Ovary (tissue), 9 donors: ENCODE results near the gene CSF1R. TPM values are rescaled to one million over a fixed set of nuclear protein-coding genes. Genes with fewer than 3 reads are reported as not detected.

Experiments
- DNase-seq, 5 donors: peaks; one replicate each; pipeline ENCODE4 v3.0.0-alpha.2; 2019 to 2020
- H3K27ac ChIP-seq, 2 donors: fragments of 200-600 bp; one replicate each; pipeline versions ENCODE4 v1.5.1 to v1.8.0; 2019 to 2022
- H3K27me3 ChIP-seq: fragments of 200-600 bp; one replicate; pipeline ENCODE4 v1.8.0; 2022
- H3K36me3 ChIP-seq: fragments of 200-600 bp; sonication (generic); one replicate; pipeline ENCODE4 v1.5.1; 2019
- H3K4me1 ChIP-seq: one replicate; pipeline ENCODE4 v1.8.1; 2013; ENCODE audit warnings: mild to moderate bottlenecking, moderate library complexity; ENCODE audit not compliant: insufficient read depth
- H3K4me3 ChIP-seq: fragments of 200-600 bp; sonication (generic); one replicate; pipeline ENCODE4 v1.5.1; 2017
- H3K9me3 ChIP-seq, 2 donors: fragments of 200-600 bp in 1 of 2; sonication (generic) in 1 of 2; one replicate each; pipeline versions ENCODE4 v1.5.1 to v1.8.1; 2013 to 2019; ENCODE audit warnings: mild to moderate bottlenecking in 1 of 2, moderate library complexity in 1 of 2
- CTCF ChIP-seq, 3 donors: fragments of 450-650 bp in 2 of 3; fragments of 200-600 bp in 1 of 3; IDR thresholded peaks; one replicate each; pipeline versions ENCODE4 v1.5.1 to v1.8.0; 2016 to 2022; ENCODE audit warnings: antibody characterized with exemption in 3 of 3, mild to moderate bottlenecking in 1 of 3
- EP300 ChIP-seq: sonication (generic); formaldehyde crosslinking; IDR thresholded peaks from one replicate; pipeline ENCODE4 v1.6.1; 2017; ENCODE audit warnings: antibody characterized with exemption
- POLR2A ChIP-seq: fragments of 450-650 bp; IDR thresholded peaks from one replicate; pipeline ENCODE4 v1.6.1; 2017; ENCODE audit warnings: antibody characterized with exemption, mild to moderate bottlenecking, moderate library complexity
- WGBS, 3 donors: extraction: QIAGEN DNeasy Blood & Tissue Kit in 1 of 3; methylation state at CpG; one replicate each; pipeline versions ENCODE4 v1.1.5 to v1.1.7; 2013 to 2017; 5-methylcytosine and 5-hydroxymethylcytosine counted together
- intact Hi-C, 4 donors: fragments of 100-400 bp; cut with DNase I; formaldehyde crosslinking; loops; one replicate each; pipeline versions ENCODE4 v1.11.0 to v1.15.1; 2022 to 2023
- polyA plus RNA-seq, 2 donors: library from polyadenylated mRNA; stranded (reverse); fragments of 200-250 nt in 1 of 2; fragments of 350-450 nt in 1 of 2; fragmentation: Illumina TruSeq in 1 of 2; extraction: RNeasy Lipid Tissue Mini Kit (QIAGEN cat#74804) in 1 of 2; gene quantifications; one replicate each; pipeline ENCODE4 v1.2.3, GENCODE V29; 2013 to 2014
- total RNA-seq, 7 donors: library from RNA; depleted of rRNA in 2 of 7; stranded (reverse); fragments of >200 nt in 2 of 7; fragmentation: NEBNext Ultra II Directional in 3 of 7; extraction: Animal tissue kit (Norgen Biotek cat#: 25700) in 3 of 7; gene quantifications; one replicate each; pipeline versions ENCODE4 v1.1.0 to v1.2.4, GENCODE V29; 2016 to 2023
- donor health status: DM: no; HTN: no; CAD: no; lungs with moderate emphysema.
- donor health status: DM: no; HTN: no; CAD: no.
- donor health status: Bipolar disorder and iron deficiency.
- donor health status: DM: yes; HTN: yes; CAD: no.
- donor health status: DM: no; HTN: no; CAD: no.
- donor health status: DM: yes; HTN: yes; CAD: no.

The CSF1R gene
- total and polyA plus RNA-seq, 9 donors: 7.6 to 41.9 (median 16.4) TPM

DNA sequence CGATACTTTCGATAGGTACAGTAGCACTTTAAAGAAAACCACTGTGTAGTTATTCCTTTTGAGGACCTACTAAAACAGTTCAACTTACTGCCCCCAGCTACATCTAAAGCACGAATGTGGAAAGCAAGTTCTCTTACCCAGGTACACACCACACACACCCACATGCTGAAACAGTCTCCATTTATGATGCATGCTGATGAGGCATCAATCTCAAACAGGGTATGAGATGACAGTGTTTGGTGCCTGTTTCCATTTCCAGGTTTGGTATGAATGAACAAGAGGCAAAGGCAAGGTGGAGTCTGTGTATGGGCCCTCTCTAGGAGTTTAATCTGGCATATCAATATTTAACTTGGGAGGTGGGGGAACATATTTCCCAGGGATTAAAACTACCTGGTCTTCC lies 71.9 kb downstream of the CSF1R start:
- peaks cover 0 to 7% of the 10 kb centered on the region in 2 donors for H3K9me3 ChIP-seq
- no peak for TF ChIP-seq EP300
- TF ChIP-seq POLR2A: no peak
- no peak for TF ChIP-seq CTCF (IDR thresholded peaks at IDR 0.05)
- no peak overlapping the region for H3K27ac ChIP-seq
- H3K4me1 ChIP-seq: no peaks in the 10 kb centered on the region
- no peaks in the 10 kb centered on the region for H3K27me3 ChIP-seq
- H3K36me3 ChIP-seq: no peaks in the 10 kb centered on the region
- no peak for DNase-seq
- WGBS, 3 donors: 94 to 98% (median 97%) methylated on average over 3 of the region's 3 CpGs
- intact Hi-C loops: no loop called here
- no peak overlapping the region for H3K4me3 ChIP-seq

GRCh38 chr5:150013931-150014330 lies 72.4 kb downstream of the CSF1R start:
- Histone ChIP-seq H3K36me3 (no peaks in the 10 kb centered on the region), H3K9me3 (peaks cover 0 to 7% of the 10 kb centered on the region in 2 donors), H3K4me1 (no peaks in the 10 kb centered on the region), H3K27ac (no peak overlapping the region), H3K4me3 (no peak overlapping the region), H3K27me3 (no peaks in the 10 kb centered on the region)
- TF ChIP-seq POLR2A: no peak
- 94 to 97% (median 95%) methylated on average over 4 of the region's 4 CpGs for WGBS, 3 donors
- no peak for DNase-seq
- intact Hi-C loops: no loop called here

DNA sequence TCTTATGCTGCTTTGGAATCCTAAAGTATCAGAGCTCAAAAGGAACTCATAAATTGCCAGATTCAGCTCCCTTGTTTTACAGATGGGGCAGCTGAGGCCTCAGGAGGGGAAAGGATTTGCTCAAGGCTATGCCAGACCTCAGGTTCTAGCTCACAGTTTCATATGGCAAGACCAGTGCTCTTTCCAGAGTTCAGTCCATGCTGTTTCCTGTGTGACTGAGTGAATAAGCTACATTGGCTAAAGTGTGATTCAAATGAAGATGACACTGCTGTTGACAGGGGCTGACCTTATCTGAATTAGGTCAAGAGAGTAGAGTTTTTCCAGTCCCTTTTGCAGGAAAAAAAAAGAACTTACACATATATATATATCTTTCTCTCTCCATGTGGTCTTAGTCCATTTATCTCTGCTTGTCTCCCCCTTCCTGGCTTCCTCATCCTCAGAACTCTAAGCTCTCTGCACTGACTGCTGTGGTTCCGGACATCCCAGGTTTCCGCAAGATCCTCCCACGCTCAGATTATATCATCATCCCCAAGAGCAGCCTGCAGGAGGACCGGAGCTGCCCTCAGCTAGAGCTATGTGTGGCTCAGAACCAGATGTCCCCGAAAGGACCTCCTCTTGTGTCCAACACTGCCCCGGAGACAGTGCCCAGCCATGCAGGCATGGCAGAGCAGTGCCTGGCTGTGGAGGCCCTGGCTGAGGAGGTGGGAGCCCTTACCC lies 76.5 kb downstream of the CSF1R start:
- no peak for DNase-seq
- WGBS, 3 donors: 62 to 79% (median 69%) methylated on average over 6 of the region's 6 CpGs
- TF ChIP-seq POLR2A (no peak), CTCF (IDR thresholded peaks at IDR 0.05) (no peak), EP300 (no peak)
- intact Hi-C loops: loop anchor here in 1 of 4 donors (10.0 kb wide), 1 partner anchor 205 kb away; no protein-coding TSS in a partner anchor
- Histone ChIP-seq H3K27ac (no peak overlapping the region), H3K4me3 (no peak overlapping the region), H3K36me3 (no peaks in the 10 kb centered on the region), H3K9me3 (peaks cover 0 to under 1% of the 10 kb centered on the region in 2 donors), H3K4me1 (no peaks in the 10 kb centered on the region), H3K27me3 (no peaks in the 10 kb centered on the region)

DNA sequence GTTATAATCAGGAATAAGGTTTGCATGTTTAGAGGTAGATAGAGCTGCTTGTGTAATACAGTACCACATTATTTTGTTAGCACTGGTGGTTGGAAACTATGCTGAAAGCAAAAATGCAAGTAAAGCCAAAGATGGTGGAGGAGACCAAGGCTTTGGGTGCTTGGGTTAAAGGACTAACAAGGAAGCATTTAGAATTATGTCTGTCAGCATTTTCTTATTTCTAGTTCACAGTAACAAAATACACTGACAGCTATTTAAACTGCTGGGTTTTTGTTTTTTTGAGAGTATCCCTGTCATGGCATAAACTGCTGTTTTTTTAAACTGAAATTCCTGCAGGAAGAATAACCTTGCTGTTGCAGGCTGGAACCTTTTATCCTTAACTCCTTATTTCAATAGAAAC lies 79.3 kb downstream of the CSF1R start:
- Histone ChIP-seq H3K4me3 (no peak overlapping the region), H3K27me3 (no peaks in the 10 kb centered on the region), H3K27ac (no peak overlapping the region), H3K36me3 (no peaks in the 10 kb centered on the region), H3K9me3 (no peaks in the 10 kb centered on the region), H3K4me1 (peaks cover 4% of the 10 kb centered on the region)
- intact Hi-C loops: loop anchor here in 1 of 4 donors (10.0 kb wide), 1 partner anchor 208 kb away; no protein-coding TSS in a partner anchor
- DNase-seq: no peak
- TF ChIP-seq EP300 (no peak), CTCF (IDR thresholded peaks at IDR 0.05) (no peak), POLR2A (no peak)

GRCh38 chr5:150006318-150006717 lies 80.0 kb downstream of the CSF1R start:
- Histone ChIP-seq H3K9me3 (no peaks in the 10 kb centered on the region), H3K4me1 (peaks cover 4% of the 10 kb centered on the region), H3K27ac (no peak overlapping the region), H3K27me3 (no peaks in the 10 kb centered on the region), H3K36me3 (no peaks in the 10 kb centered on the region), H3K4me3 (no peak overlapping the region)
- DNase-seq: no peak
- WGBS, 3 donors: 81 to 91% (median 83%) methylated on average over 4 of the region's 4 CpGs
- intact Hi-C loops: loop anchor here in 1 of 4 donors (10.0 kb wide), 1 partner anchor 208 kb away; no protein-coding TSS in a partner anchor
- TF ChIP-seq CTCF (IDR thresholded peaks at IDR 0.05): no peak
- no peak for TF ChIP-seq POLR2A
- no peak for TF ChIP-seq EP300
